Rectal smooth muscle tissue (tissue), 1 donor: Measurements from ENCODE around the gene VKORC1L1.
"Not testable (repeated sequence)": the region's sequence is repeated elsewhere in the genome, so short reads cannot be mapped to it uniquely, and the experiment has no call there.

ENCODE experiments used
- H3K27ac ChIP-seq: one replicate; pipeline ENCODE4 v1.7.0; 2013; ENCODE audit warnings: low read depth, low read length, inconsistent platforms
- H3K27me3 ChIP-seq: one replicate; pipeline ENCODE4 v1.7.0; 2013; ENCODE audit warnings: low read length; ENCODE audit not compliant: control insufficient read depth, insufficient read depth
- H3K36me3 ChIP-seq: one replicate; pipeline ENCODE4 v1.7.0; 2013; ENCODE audit warnings: low read length; ENCODE audit not compliant: control insufficient read depth, insufficient read depth
- H3K4me1 ChIP-seq: one replicate; pipeline ENCODE4 v1.7.0; 2013; ENCODE audit warnings: low read length; ENCODE audit not compliant: control insufficient read depth, insufficient read depth
- H3K4me3 ChIP-seq: one replicate; pipeline ENCODE4 v1.7.0; 2013; ENCODE audit warnings: low read length
- H3K9ac ChIP-seq: one replicate; pipeline ENCODE4 v1.7.0; 2013; ENCODE audit warnings: low read length

VKORC1L1 gene

GRCh38 chr7:65976659-65977196, 103.9 kb downstream of the VKORC1L1 start:
- H3K9ac ChIP-seq: no peak overlapping the region
- H3K4me3 ChIP-seq: no peak overlapping the region
- H3K4me1 ChIP-seq: peaks cover 11% of the 10 kb centered on the region
- no peak overlapping the region for H3K27ac ChIP-seq
- H3K27me3 ChIP-seq: no peaks in the 10 kb centered on the region
- H3K36me3 ChIP-seq: peaks cover 26% of the 10 kb centered on the region

GRCh38 chr7:65978891-65979582, 106.2 kb downstream of the VKORC1L1 start:
- H3K4me3 ChIP-seq: no peak overlapping the region
- H3K27ac ChIP-seq: no peak overlapping the region
- no peak overlapping the region for H3K9ac ChIP-seq
- peaks cover 11% of the 10 kb centered on the region for H3K4me1 ChIP-seq
- H3K36me3 ChIP-seq: peaks cover 13% of the 10 kb centered on the region
- no peaks in the 10 kb centered on the region for H3K27me3 ChIP-seq

- H3K36me3 ChIP-seq: peaks cover 11% of the 10 kb centered on the region
Observed at GRCh38 chr7:65979583-65980477, 107.0 kb downstream of the VKORC1L1 start.

GRCh38 chr7:65980478-65981250, 107.8 kb downstream of the VKORC1L1 start:
- Histone ChIP-seq H3K4me3 (peak overlapping the region; percentile 84), H3K27me3 (no peaks in the 10 kb centered on the region), H3K27ac (no peak overlapping the region), H3K9ac (no peak overlapping the region), H3K4me1 (peaks cover 11% of the 10 kb centered on the region), H3K36me3 (peaks cover 8% of the 10 kb centered on the region)

More at GRCh38 chr7:65979583-65980477, 107.0 kb downstream of the VKORC1L1 start:
- Histone ChIP-seq H3K27me3 (no peaks in the 10 kb centered on the region), H3K4me1 (peaks cover 11% of the 10 kb centered on the region), H3K27ac (no peak overlapping the region), H3K9ac (no peak overlapping the region), H3K4me3 (no peak overlapping the region)

GRCh38 chr7:65981965-65982792, 109.3 kb downstream of the VKORC1L1 start, which contains the start of gene GUSB:
TSS of gene GUSB (minus strand) at chr7:65982213. CDS start at chr7:65982183, 30 bp downstream.
- H3K27ac ChIP-seq: peak within 1 kb of the TSS; percentile 84
- H3K4me1 ChIP-seq: peaks cover 11% of the 10 kb centered on the region
- no peaks in the 10 kb centered on the region for H3K27me3 ChIP-seq

GRCh38 chr7:65983965-65984658, 111.2 kb downstream of the VKORC1L1 start:
- no peaks in the 10 kb centered on the region for H3K27me3 ChIP-seq

More at GRCh38 chr7:65981965-65982792, 109.3 kb downstream of the VKORC1L1 start, which contains the start of gene GUSB:
- peak within 1 kb of the TSS; percentile 84 for H3K4me3 ChIP-seq
- peaks cover 5% of the 10 kb centered on the region for H3K36me3 ChIP-seq
- H3K9ac ChIP-seq: peak within 1 kb of the TSS; percentile 91

GRCh38 chr7:65988084-65988483, 115.2 kb downstream of the VKORC1L1 start:
- Histone ChIP-seq H3K27ac (no peak overlapping the region), H3K4me3 (no peak overlapping the region), H3K4me1 (no peaks in the 10 kb centered on the region), H3K27me3 (no peaks in the 10 kb centered on the region), H3K36me3 (no peaks in the 10 kb centered on the region), H3K9ac (no peak overlapping the region)

More at GRCh38 chr7:65983965-65984658, 111.2 kb downstream of the VKORC1L1 start:
- Histone ChIP-seq H3K36me3 (peaks cover 3% of the 10 kb centered on the region), H3K9ac (no peak overlapping the region), H3K4me1 (peaks cover 11% of the 10 kb centered on the region), H3K4me3 (no peak overlapping the region), H3K27ac (no peak overlapping the region)

GRCh38 chr7:65988503-65988902, 115.6 kb downstream of the VKORC1L1 start:
- not testable (repeated sequence) for H3K9ac ChIP-seq, H3K4me3 ChIP-seq, H3K4me1 ChIP-seq, H3K27ac ChIP-seq, H3K27me3 ChIP-seq, H3K36me3 ChIP-seq

GRCh38 chr7:65989694-65990080, 116.8 kb downstream of the VKORC1L1 start:
- Histone ChIP-seq H3K4me3 (no peak overlapping the region), H3K9ac (no peak overlapping the region), H3K36me3 (no peaks in the 10 kb centered on the region), H3K4me1 (no peaks in the 10 kb centered on the region), H3K27ac (no peak overlapping the region), H3K27me3 (no peaks in the 10 kb centered on the region)

- H3K4me1 ChIP-seq, H3K27ac ChIP-seq, H3K36me3 ChIP-seq: not testable (repeated sequence)
Observed at GRCh38 chr7:65991829-65992228, 119.0 kb downstream of the VKORC1L1 start.

GRCh38 chr7:65992526-65992925, 119.7 kb downstream of the VKORC1L1 start:
- H3K4me1 ChIP-seq: no peaks in the 10 kb centered on the region
- H3K9ac ChIP-seq: no peak overlapping the region
- no peak overlapping the region for H3K4me3 ChIP-seq
- no peaks in the 10 kb centered on the region for H3K27me3 ChIP-seq
- no peaks in the 10 kb centered on the region for H3K36me3 ChIP-seq
- no peak overlapping the region for H3K27ac ChIP-seq

More at GRCh38 chr7:65991829-65992228, 119.0 kb downstream of the VKORC1L1 start:
- not testable (repeated sequence) for H3K9ac ChIP-seq, H3K4me3 ChIP-seq, H3K27me3 ChIP-seq
